COLO829 (cell line): Measurements from ENCODE around the gene ALPK3.
"Not testable (repeated sequence)": the region's sequence is repeated elsewhere in the genome, so short reads cannot be mapped to it uniquely, and the experiment has no call there.

Experiments
- DNase-seq: peaks from one replicate; pipeline ENCODE4 v3.0.0; 2012; ENCODE audit warnings: low spot score

The ALPK3 gene

GRCh38 chr15:84873997-84874396, 56.8 kb downstream of the ALPK3 start:
- DNase-seq = no peak

- no peak for DNase-seq
These were observed 58.0 kb downstream of the ALPK3 start for GRCh38 chr15:84874981-84875699.

- no peak for DNase-seq
These were observed 59.1 kb downstream of the ALPK3 start for GRCh38 chr15:84876269-84876668.

GRCh38 chr15:84877701-84878100, 60.5 kb downstream of the ALPK3 start:
- DNase-seq = not testable (repeated sequence)

- DNase-seq = peak; percentile 69
These were observed 61.3 kb downstream of the ALPK3 start for GRCh38 chr15:84878504-84878903.

- DNase-seq = no peak
These were observed 62.1 kb downstream of the ALPK3 start for GRCh38 chr15:84879088-84879780.

GRCh38 chr15:84880007-84880406, 62.9 kb downstream of the ALPK3 start:
- DNase-seq = no peak

GRCh38 chr15:84880822-84881519, 63.8 kb downstream of the ALPK3 start:
- no peak for DNase-seq

- no peak for DNase-seq
These were observed 64.3 kb downstream of the ALPK3 start for GRCh38 chr15:84881520-84881830.

- no peak for DNase-seq
These were observed 66.3 kb downstream of the ALPK3 start for GRCh38 chr15:84883466-84883865.

- no peak for DNase-seq
These were observed 67.0 kb downstream of the ALPK3 start, which contains the start of gene SLC28A1 for GRCh38 chr15:84883916-84884781. TSS of gene SLC28A1 (plus strand) at chr15:84884662. CDS start at chr15:84887761, 3,099 bp downstream.

GRCh38 chr15:84885801-84886200, 68.6 kb downstream of the ALPK3 start:
- DNase-seq = no peak

GRCh38 chr15:84886211-84886983, 69.2 kb downstream of the ALPK3 start:
- DNase-seq = no peak

- no peak for DNase-seq
These were observed 69.8 kb downstream of the ALPK3 start for GRCh38 chr15:84886984-84887299.

GRCh38 chr15:84887938-84888337, 70.8 kb downstream of the ALPK3 start:
- DNase-seq = no peak

- no peak for DNase-seq
These were observed 71.5 kb downstream of the ALPK3 start for GRCh38 chr15:84888639-84889038.

- DNase-seq = no peak
These were observed 72.3 kb downstream of the ALPK3 start for GRCh38 chr15:84889313-84889990.

- DNase-seq = no peak
These were observed 73.0 kb downstream of the ALPK3 start for GRCh38 chr15:84889991-84890669.

- no peak for DNase-seq
These were observed 73.6 kb downstream of the ALPK3 start for GRCh38 chr15:84890670-84891162.

- no peak for DNase-seq
These were observed 74.2 kb downstream of the ALPK3 start for GRCh38 chr15:84891339-84891738.
